Endothelial cell of umbilical vein (primary cell): ENCODE data around the gene RCAN1. TPM values are rescaled to one million over a fixed set of nuclear protein-coding genes. Genes with fewer than 3 reads are reported as not detected.
"Not testable (repeated sequence)": the region's sequence is repeated elsewhere in the genome, so short reads cannot be mapped to it uniquely, and the experiment has no call there.

Experiments used
- BruUV-seq: library from RNA; stranded (reverse); fragments of 400-500 nt; replicated peaks from 2 replicates; lab custom pipeline; 2021; lab: Mats Ljungman, UMichigan
- CTCF ChIA-PET: fragments of 300-600, 350-600 bp; sonication (Branson Sonifier 250); formaldehyde crosslinking; loops from one replicate; lab custom pipeline; 2021; ENCODE audit warnings: antibody characterized with exemption, inconsistent platforms; lab: Charles Lee
- POLR2A ChIA-PET: fragments of 300-600, 350-600 bp; sonication (Branson Sonifier 250); formaldehyde crosslinking; loops from one replicate; lab custom pipeline; 2021; ENCODE audit warnings: antibody characterized with exemption, inconsistent platforms; lab: Charles Lee
- DNase-seq: peaks from one replicate; pipeline ENCODE4 v3.0.0-alpha.2; 2011; ENCODE audit warnings: low read depth, low spot score
- FAIRE-seq: peaks from 2 replicates; lab custom pipeline; 2011; peaks lifted over from hg19 to GRCh38; lab: Jason Lieb, UNC
- H2AFZ ChIP-seq: 2 replicates; pipeline ENCODE4 v1.6.0; 2012; ENCODE audit warnings: low read depth, low read length, control low read depth, inconsistent platforms
- H3K27ac ChIP-seq: 2 replicates; pipeline ENCODE4 v1.5.1; 2011; ENCODE audit warnings: low read depth, mild to moderate bottlenecking, control low read depth, low read length, moderate library complexity; ENCODE audit not compliant: insufficient read depth
- H3K27me3 ChIP-seq, 2 experiments: 2 replicates each; pipeline versions ENCODE4 v1.6.0 to v1.6.1; 2011; ENCODE audit warnings: low read length in 2 of 2, mixed read lengths in 1 of 2; ENCODE audit not compliant: control insufficient read depth in 2 of 2, insufficient read depth in 2 of 2
- H3K36me3 ChIP-seq, 2 experiments: 2 replicates in 1 of 2; 3 replicates in 1 of 2; pipeline ENCODE4 v1.5.1; 2011; ENCODE audit warnings: low read length in 2 of 2, mild to moderate bottlenecking in 1 of 2, moderate library complexity in 1 of 2; ENCODE audit not compliant: control insufficient read depth in 2 of 2, insufficient read depth in 2 of 2; ENCODE audit errors: extremely low read depth in 1 of 2
- H3K4me1 ChIP-seq: 3 replicates; pipeline ENCODE4 v1.5.1; 2011; ENCODE audit warnings: mild to moderate bottlenecking, low read length; ENCODE audit not compliant: control insufficient read depth, insufficient read depth; ENCODE audit errors: extremely low read depth
- H3K4me2 ChIP-seq: 2 replicates; pipeline ENCODE4 v1.6.1; 2011; ENCODE audit warnings: low read length, control low read depth, mixed read lengths; ENCODE audit not compliant: insufficient read depth
- H3K4me3 ChIP-seq, 3 experiments: fragments of 200-600 bp in 1 of 3; sonication (generic), shearing (Covaris generic) in 1 of 3; replicated peaks in 1 of 3; 2 replicates each; pipeline ENCODE4 v1.5.1; 2011 to 2016; ENCODE audit warnings: control low read depth in 3 of 3, low read length in 3 of 3, mild to moderate bottlenecking in 2 of 3, inconsistent platforms in 1 of 3, low read depth in 1 of 3, moderate library complexity in 1 of 3; ENCODE audit not compliant: insufficient read depth in 1 of 3
- H3K79me2 ChIP-seq: 2 replicates; pipeline ENCODE4 v1.6.0; 2012; ENCODE audit warnings: low read length, inconsistent platforms; ENCODE audit not compliant: control insufficient read depth, insufficient read depth
- H3K9ac ChIP-seq: replicated peaks from 2 replicates; pipeline ENCODE3; 2011; ENCODE audit warnings: low read length, control low read depth; ENCODE audit not compliant: insufficient read depth; ENCODE audit errors: extremely low read depth
- H3K9me1 ChIP-seq: replicated peaks from 3 replicates; pipeline ENCODE4 v1.6.0; 2011; ENCODE audit warnings: mild to moderate bottlenecking, low read length; ENCODE audit not compliant: control insufficient read depth, insufficient read depth; ENCODE audit errors: extremely low read depth
- H3K9me3 ChIP-seq: replicated peaks from 2 replicates; pipeline ENCODE4 v1.5.1; 2012; ENCODE audit warnings: low read length, inconsistent platforms; ENCODE audit not compliant: control insufficient read depth, insufficient read depth
- H4K20me1 ChIP-seq: replicated peaks from 2 replicates; pipeline ENCODE3; 2011; ENCODE audit warnings: mild to moderate bottlenecking, low read length; ENCODE audit not compliant: control insufficient read depth, insufficient read depth; ENCODE audit errors: extremely low read depth
- CTCF ChIP-seq, 2 donors: IDR thresholded peaks; 1 replicate in 1 of 2; 2 replicates in 1 of 2; pipeline ENCODE4 v1.5.1; 2011; ENCODE audit warnings: low read length in 2 of 2, mild to moderate bottlenecking in 2 of 2, moderate library complexity in 2 of 2, control low read depth in 1 of 2, inconsistent platforms in 1 of 2, low read depth in 1 of 2; ENCODE audit not compliant: insufficient read depth in 1 of 2; ENCODE audit errors: extremely low read depth in 1 of 2
- EZH2 ChIP-seq: IDR thresholded peaks from 2 replicates; pipeline ENCODE4 v1.6.1; 2012; ENCODE audit warnings: borderline replicate concordance, low read depth, mild to moderate bottlenecking, moderate library complexity, low read length, inconsistent platforms; ENCODE audit not compliant: severe bottlenecking
- FOS ChIP-seq: IDR thresholded peaks from 2 replicates; pipeline ENCODE4 v1.6.1; 2011; ENCODE audit warnings: mild to moderate bottlenecking, low read length, moderate library complexity, borderline replicate concordance; ENCODE audit not compliant: insufficient read depth
- GATA2 ChIP-seq: IDR thresholded peaks from 2 replicates; pipeline ENCODE4 v1.7.0; 2011; ENCODE audit warnings: low read depth, mild to moderate bottlenecking, moderate library complexity, mixed read lengths, low read length; ENCODE audit not compliant: insufficient read length, insufficient read depth
- JUN ChIP-seq: IDR thresholded peaks from 2 replicates; pipeline ENCODE4 v1.6.1; 2011; ENCODE audit warnings: borderline replicate concordance, low read depth; ENCODE audit not compliant: insufficient read length, insufficient read depth
- MAX ChIP-seq: IDR thresholded peaks from 2 replicates; pipeline ENCODE4 v1.6.1; 2011; ENCODE audit not compliant: insufficient read depth, insufficient read length
- MYC ChIP-seq: IDR thresholded peaks from one replicate; pipeline ENCODE4 v1.6.1; 2011; ENCODE audit warnings: mild to moderate bottlenecking, low read depth, low read length
- POLR2A ChIP-seq: IDR thresholded peaks from 2 replicates; pipeline ENCODE4 v1.6.1; 2012; ENCODE audit warnings: low read depth, mild to moderate bottlenecking, control low read depth, low read length
- POLR2AphosphoS5 ChIP-seq: IDR thresholded peaks from 2 replicates; pipeline ENCODE4 v1.6.1; 2012; ENCODE audit warnings: low read depth, mild to moderate bottlenecking, control low read depth, low read length, moderate library complexity; ENCODE audit not compliant: insufficient read depth
- dilution Hi-C: fragments of 300-500 bp; cut with MboI; formaldehyde crosslinking; loops from one replicate; pipeline ENCODE4 v1.15.0; 2019; ENCODE audit warnings: low sequenced_read_pairs; ENCODE audit not compliant: extremely low pct_ligation_motif_present
- intact Hi-C: fragments of 100-400 bp; cut with micrococcal nuclease; formaldehyde crosslinking; loops from one replicate; pipeline ENCODE4 v1.10.0; 2022
- polyA plus RNA-seq, 4 experiments: library from polyadenylated mRNA; depleted of rRNA in 3 of 4; stranded (reverse) in 3 of 4; unstranded in 1 of 4; fragments of >200 nt; gene quantifications; 2 replicates each; pipeline versions ENCODE4 v1.2.1 to v1.2.3, GENCODE V29; 2011 to 2012; ENCODE audit warnings: missing spikeins in 1 of 4
- total RNA-seq: library from RNA; stranded (reverse); gene quantifications from 2 replicates; pipeline ENCODE4 v1.2.3, GENCODE V29; 2021

The RCAN1 gene
- total and polyA plus RNA-seq, 2 donors (not counting 3 experiments of a cell fraction or from before 2014, with no cell fraction given) = 9.7 to 16.5 TPM

GRCh38 chr21:34557261-34557660 is 57.7 kb downstream of the RCAN1 start:
- DNase-seq = no peak
- no TSS peak for BruUV-seq
- intact Hi-C loops = no loop called here

GRCh38 chr21:34554670-34555069 is 60.2 kb downstream of the RCAN1 start:
- H3K9me3 ChIP-seq, H3K79me2 ChIP-seq, H2AFZ ChIP-seq, H3K27me3 ChIP-seq, intact Hi-C loops, H3K9me1 ChIP-seq, H3K27ac ChIP-seq, H3K4me2 ChIP-seq, POLR2A ChIA-PET, H3K4me3 ChIP-seq, H3K36me3 ChIP-seq, H4K20me1 ChIP-seq, BruUV-seq, dilution Hi-C loops, FAIRE-seq, H3K9ac ChIP-seq, DNase-seq: not testable (repeated sequence)
- CTCF ChIA-PET = interaction anchor here (1.3 to 2.8 kb wide), 5 partner anchors 11 to 48 kb away, joined by 4 to 35 read pairs (median 16); no protein-coding TSS in a partner anchor
- H3K4me1 ChIP-seq = peaks cover 21% of the 10 kb centered on the region

More at GRCh38 chr21:34557261-34557660, 57.7 kb downstream of the RCAN1 start:
- H3K79me2 ChIP-seq = no peaks in the 10 kb centered on the region
- no peaks in the 10 kb centered on the region for H3K27me3 ChIP-seq
- H3K36me3 ChIP-seq = no peaks in the 10 kb centered on the region
- ChIA-PET POLR2A (no interaction called here), CTCF (no interaction called here)
- dilution Hi-C loops = no loop called here
- no peak for TF ChIP-seq POLR2A
- TF ChIP-seq GATA2 = no peak
- no peak for TF ChIP-seq MYC
- TF ChIP-seq FOS = no peak
- no peak for TF ChIP-seq POLR2AphosphoS5
- no peak for TF ChIP-seq JUN
- no peak for TF ChIP-seq CTCF (IDR thresholded peaks at IDR 0.05; ENCODE audit: extremely low read depth in 1 of 2, insufficient read depth in 1 of 2, low read depth in 1 of 2, low read length in 2 of 2)
- no peak for TF ChIP-seq MAX
- TF ChIP-seq EZH2 = no peak
- H3K9me1 ChIP-seq = no peaks in the 10 kb centered on the region
- H2AFZ ChIP-seq = no peak overlapping the region
- no peak overlapping the region for H3K27ac ChIP-seq
- peaks cover 20% of the 10 kb centered on the region for H3K4me1 ChIP-seq
- no peaks in the 10 kb centered on the region for H3K9me3 ChIP-seq
- no peak overlapping the region for H3K4me2 ChIP-seq
- no peak overlapping the region for H3K4me3 ChIP-seq
- H4K20me1 ChIP-seq = no peaks in the 10 kb centered on the region
- no peak for FAIRE-seq
- no peak overlapping the region for H3K9ac ChIP-seq
